ENCODE results near the gene TSPO.

TSPO gene

DNA sequence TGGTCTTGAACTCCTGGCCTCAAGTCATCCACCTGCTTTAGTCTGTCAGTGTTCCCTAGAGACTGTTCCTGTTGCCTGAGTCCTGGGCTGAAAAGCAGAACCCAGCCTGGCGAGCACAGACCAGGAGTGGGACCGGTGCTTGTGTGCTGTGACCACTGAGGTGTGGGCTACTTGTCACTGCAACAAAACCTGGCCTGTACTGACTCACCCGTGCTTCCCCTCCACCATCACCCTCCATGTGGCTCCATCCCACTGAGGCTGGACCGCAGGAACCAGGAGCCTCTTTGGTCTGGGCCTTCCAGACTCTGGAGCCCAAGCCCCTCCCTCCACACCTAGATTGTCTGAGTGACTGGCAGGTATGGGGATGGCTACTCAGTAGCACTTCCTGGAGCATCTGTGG is 16.8 kb upstream of the TSPO start:
- Histone ChIP-seq H3K36me3 (ENCODE audit: control insufficient read depth, insufficient read depth, low read length) (peaks cover 2% of the 10 kb centered on the region), H2BK15ac (replicated peaks; ENCODE audit: low read depth) (no peak overlapping the region)

DNA sequence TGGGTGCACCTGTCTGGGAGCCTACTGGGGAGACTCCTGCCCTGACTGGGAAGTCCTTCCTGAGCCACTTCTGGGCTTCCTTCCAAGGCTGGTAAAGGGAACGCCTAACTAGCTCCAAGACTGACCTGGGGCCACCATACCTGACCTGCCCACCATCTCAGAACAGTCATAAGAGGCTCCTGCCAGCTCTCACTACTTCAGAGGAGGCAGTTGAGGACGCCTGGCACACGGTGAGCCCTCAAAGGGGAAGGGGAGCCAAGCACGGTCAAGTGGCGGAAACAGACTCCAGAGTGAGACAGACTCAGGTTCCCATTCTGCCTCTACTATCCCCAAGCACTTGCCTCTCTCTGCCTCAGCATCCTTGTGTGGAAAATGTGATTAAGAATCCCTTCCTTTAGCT is 15.8 kb upstream of the TSPO start:
- Histone ChIP-seq H4K5ac (ENCODE audit: low read length) (no peak overlapping the region), H3K4me1 (ENCODE audit: control insufficient read depth, low read depth, low read length) (no peaks in the 10 kb centered on the region), H3K27me3 (ENCODE audit: insufficient read depth, low read length, poor library complexity) (no peaks in the 10 kb centered on the region), H3K4ac (ENCODE audit: low read depth, low read length) (no peak overlapping the region), H3K79me2 (ENCODE audit: control insufficient read depth, insufficient read depth, low read length) (no peaks in the 10 kb centered on the region), H4K8ac (ENCODE audit: low read depth, low read length) (no peak overlapping the region), H3K9ac (ENCODE audit: low read length) (no peak overlapping the region), H2BK120ac (ENCODE audit: low read depth, low read length) (no peak overlapping the region), H3K18ac (ENCODE audit: low read length) (no peak overlapping the region), H3K79me1 (ENCODE audit: low read length) (no peaks in the 10 kb centered on the region), H3K4me3 (ENCODE audit: low read length) (no peak overlapping the region), H2AK5ac (ENCODE audit: low read length) (no peak overlapping the region), H3K36me3 (ENCODE audit: control insufficient read depth, insufficient read depth, low read length) (peaks cover 5% of the 10 kb centered on the region), H3K23ac (ENCODE audit: low read length) (no peak overlapping the region), H3K27ac (ENCODE audit: low read depth, low read length) (no peak overlapping the region), H3K4me2 (ENCODE audit: low read length) (no peak overlapping the region), H2BK15ac (replicated peaks; ENCODE audit: low read depth) (no peak overlapping the region), H3K56ac (ENCODE audit: low read length) (no peak overlapping the region), H2BK5ac (ENCODE audit: low read length) (no peak overlapping the region)
- WGBS (ENCODE audit: extremely low coverage, insufficient coverage, low lambda C conversion rate) = no CpG with 5 or more reads among the region's 5 CpGs
- no peak for DNase-seq

More for the DNA sequence above, 16.8 kb upstream of the TSPO start:
- no CpG with 5 or more reads among the region's 4 CpGs for WGBS (ENCODE audit: extremely low coverage, insufficient coverage, low lambda C conversion rate)
- Histone ChIP-seq H3K4me1 (ENCODE audit: control insufficient read depth, low read depth, low read length) (no peaks in the 10 kb centered on the region), H3K79me1 (ENCODE audit: low read length) (no peaks in the 10 kb centered on the region), H2BK5ac (ENCODE audit: low read length) (no peak overlapping the region), H3K23ac (ENCODE audit: low read length) (no peak overlapping the region), H3K9ac (ENCODE audit: low read length) (no peak overlapping the region), H3K4me3 (ENCODE audit: low read length) (no peak overlapping the region), H3K4ac (ENCODE audit: low read depth, low read length) (no peak overlapping the region), H2BK120ac (ENCODE audit: low read depth, low read length) (no peak overlapping the region), H3K18ac (ENCODE audit: low read length) (no peak overlapping the region), H3K27me3 (ENCODE audit: insufficient read depth, low read length, poor library complexity) (no peaks in the 10 kb centered on the region), H4K8ac (ENCODE audit: low read depth, low read length) (no peak overlapping the region), H4K5ac (ENCODE audit: low read length) (no peak overlapping the region), H3K56ac (ENCODE audit: low read length) (no peak overlapping the region), H3K27ac (ENCODE audit: low read depth, low read length) (no peak overlapping the region), H3K4me2 (ENCODE audit: low read length) (no peak overlapping the region), H2AK5ac (ENCODE audit: low read length) (no peak overlapping the region), H3K79me2 (ENCODE audit: control insufficient read depth, insufficient read depth, low read length) (no peaks in the 10 kb centered on the region)
- DNase-seq = no peak

GRCh38 chr22:43136255-43136654 is 15.1 kb upstream of the TSPO start:
- H3K36me3 ChIP-seq (ENCODE audit: control insufficient read depth, insufficient read depth, low read length) = peaks cover 7% of the 10 kb centered on the region
- H2BK120ac ChIP-seq (ENCODE audit: low read depth, low read length) = no peak overlapping the region
- no CpG with 5 or more reads among the region's 9 CpGs for WGBS (ENCODE audit: extremely low coverage, insufficient coverage, low lambda C conversion rate)
- H3K23ac ChIP-seq (ENCODE audit: low read length) = no peak overlapping the region
- no peak overlapping the region for H3K4ac ChIP-seq (ENCODE audit: low read depth, low read length)
- H2BK15ac ChIP-seq (replicated peaks; ENCODE audit: low read depth) = no peak overlapping the region
- H3K79me1 ChIP-seq (ENCODE audit: low read length) = peaks cover 1% of the 10 kb centered on the region
- no peak overlapping the region for H3K4me3 ChIP-seq (ENCODE audit: low read length)
- no peak overlapping the region for H2AK5ac ChIP-seq (ENCODE audit: low read length)
- no peaks in the 10 kb centered on the region for H3K79me2 ChIP-seq (ENCODE audit: control insufficient read depth, insufficient read depth, low read length)
- no peak overlapping the region for H3K27ac ChIP-seq (ENCODE audit: low read depth, low read length)
- DNase-seq = peak; percentile 62
- H4K8ac ChIP-seq (ENCODE audit: low read depth, low read length) = no peak overlapping the region
- H3K18ac ChIP-seq (ENCODE audit: low read length) = no peak overlapping the region
- H3K4me2 ChIP-seq (ENCODE audit: low read length) = no peak overlapping the region
- H3K27me3 ChIP-seq (ENCODE audit: insufficient read depth, low read length, poor library complexity) = no peaks in the 10 kb centered on the region
- no peak overlapping the region for H2BK5ac ChIP-seq (ENCODE audit: low read length)
- H3K9ac ChIP-seq (ENCODE audit: low read length) = no peak overlapping the region
- H4K5ac ChIP-seq (ENCODE audit: low read length) = no peak overlapping the region
- H3K4me1 ChIP-seq (ENCODE audit: control insufficient read depth, low read depth, low read length) = no peaks in the 10 kb centered on the region
- H3K56ac ChIP-seq (ENCODE audit: low read length) = no peak overlapping the region

- Histone ChIP-seq H2AK5ac (ENCODE audit: low read length) (no peak overlapping the region), H3K79me1 (ENCODE audit: low read length) (peaks cover 1% of the 10 kb centered on the region), H3K4me2 (ENCODE audit: low read length) (no peak overlapping the region), H4K8ac (ENCODE audit: low read depth, low read length) (no peak overlapping the region), H2BK5ac (ENCODE audit: low read length) (no peak overlapping the region), H2BK15ac (replicated peaks; ENCODE audit: low read depth) (no peak overlapping the region), H3K4ac (ENCODE audit: low read depth, low read length) (no peak overlapping the region), H3K27me3 (ENCODE audit: insufficient read depth, low read length, poor library complexity) (no peaks in the 10 kb centered on the region), H3K9ac (ENCODE audit: low read length) (no peak overlapping the region), H3K23ac (ENCODE audit: low read length) (no peak overlapping the region), H3K79me2 (ENCODE audit: control insufficient read depth, insufficient read depth, low read length) (no peaks in the 10 kb centered on the region), H2BK120ac (ENCODE audit: low read depth, low read length) (no peak overlapping the region), H3K4me1 (ENCODE audit: control insufficient read depth, low read depth, low read length) (no peaks in the 10 kb centered on the region), H3K18ac (ENCODE audit: low read length) (no peak overlapping the region), H3K4me3 (ENCODE audit: low read length) (no peak overlapping the region), H4K5ac (ENCODE audit: low read length) (no peak overlapping the region), H3K56ac (ENCODE audit: low read length) (no peak overlapping the region), H3K27ac (ENCODE audit: low read depth, low read length) (no peak overlapping the region), H3K36me3 (ENCODE audit: control insufficient read depth, insufficient read depth, low read length) (peaks cover 7% of the 10 kb centered on the region)
- WGBS (ENCODE audit: extremely low coverage, insufficient coverage, low lambda C conversion rate) = no CpG with 5 or more reads among the region's 10 CpGs
- DNase-seq = no peak
Measured at GRCh38 chr22:43136801-43137200, 14.6 kb upstream of the TSPO start.

GRCh38 chr22:43142880-43143562 is 8.3 kb upstream of the TSPO start, which contains the start of gene MCAT:
MCAT (minus strand) TSS chr22:43143398; CDS start chr22:43143348, 50 bp downstream.
- Histone ChIP-seq H2AK5ac (ENCODE audit: low read length) (no peak within 1 kb of the TSS), H3K79me1 (ENCODE audit: low read length) (peaks cover 1% of the 10 kb centered on the region), H3K18ac (ENCODE audit: low read length) (no peak within 1 kb of the TSS), H3K27ac (ENCODE audit: low read depth, low read length) (no peak within 1 kb of the TSS), H3K23ac (ENCODE audit: low read length) (no peak within 1 kb of the TSS), H3K56ac (ENCODE audit: low read length) (peak within 1 kb of the TSS; percentile 94), H3K4me3 (ENCODE audit: low read length) (peak within 1 kb of the TSS; percentile 81), H4K5ac (ENCODE audit: low read length) (peak within 1 kb of the TSS; percentile 91), H3K4me2 (ENCODE audit: low read length) (peak within 1 kb of the TSS; percentile 59), H2BK15ac (replicated peaks; ENCODE audit: low read depth) (no peak within 1 kb of the TSS), H4K8ac (ENCODE audit: low read depth, low read length) (peak within 1 kb of the TSS; percentile 99), H2BK5ac (ENCODE audit: low read length) (no peak within 1 kb of the TSS), H3K36me3 (ENCODE audit: control insufficient read depth, insufficient read depth, low read length) (peaks cover 5% of the 10 kb centered on the region), H3K4me1 (ENCODE audit: control insufficient read depth, low read depth, low read length) (no peaks in the 10 kb centered on the region), H3K27me3 (ENCODE audit: insufficient read depth, low read length, poor library complexity) (no peaks in the 10 kb centered on the region), H3K4ac (ENCODE audit: low read depth, low read length) (no peak within 1 kb of the TSS), H2BK120ac (ENCODE audit: low read depth, low read length) (no peak within 1 kb of the TSS), H3K79me2 (ENCODE audit: control insufficient read depth, insufficient read depth, low read length) (peaks cover 2% of the 10 kb centered on the region), H3K9ac (ENCODE audit: low read length) (peak within 1 kb of the TSS; percentile 86)
- DNase-seq = peak; percentile 76
- no CpG with 5 or more reads among the region's 83 CpGs for WGBS (ENCODE audit: extremely low coverage, insufficient coverage, low lambda C conversion rate)

DNA sequence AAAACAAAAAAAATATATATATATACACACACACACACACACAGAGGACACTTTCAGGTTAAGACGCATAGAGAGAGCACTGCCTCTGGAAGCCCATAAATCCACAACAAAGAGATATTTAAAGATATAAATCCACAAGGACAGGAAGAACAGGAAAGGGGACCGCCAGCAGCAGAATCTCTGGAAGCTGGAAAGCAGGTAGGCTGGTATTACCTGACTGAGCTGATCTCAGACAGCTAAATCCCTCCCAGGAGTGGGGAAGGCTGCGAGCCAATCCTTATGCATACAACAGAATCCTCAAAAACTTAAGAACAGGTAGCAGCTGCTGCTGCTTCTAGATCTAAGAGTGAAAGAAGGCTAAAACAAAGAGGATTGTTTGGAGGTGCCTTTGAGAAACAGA is 6.4 kb upstream of the TSPO start:
- no peaks in the 10 kb centered on the region for H3K27me3 ChIP-seq (ENCODE audit: insufficient read depth, low read length, poor library complexity)
- no peak overlapping the region for H3K18ac ChIP-seq (ENCODE audit: low read length)
- no peak overlapping the region for H2BK5ac ChIP-seq (ENCODE audit: low read length)
- no peak overlapping the region for H3K23ac ChIP-seq (ENCODE audit: low read length)
- no peak overlapping the region for H3K9ac ChIP-seq (ENCODE audit: low read length)
- no peaks in the 10 kb centered on the region for H3K4me1 ChIP-seq (ENCODE audit: control insufficient read depth, low read depth, low read length)
- no peak overlapping the region for H3K4me2 ChIP-seq (ENCODE audit: low read length)
- H4K5ac ChIP-seq (ENCODE audit: low read length) = no peak overlapping the region
- no peak overlapping the region for H3K4ac ChIP-seq (ENCODE audit: low read depth, low read length)
- no peak overlapping the region for H4K8ac ChIP-seq (ENCODE audit: low read depth, low read length)
- no peak overlapping the region for H2BK120ac ChIP-seq (ENCODE audit: low read depth, low read length)
- no peak overlapping the region for H2BK15ac ChIP-seq (replicated peaks; ENCODE audit: low read depth)
- H3K27ac ChIP-seq (ENCODE audit: low read depth, low read length) = no peak overlapping the region
- H3K4me3 ChIP-seq (ENCODE audit: low read length) = no peak overlapping the region
- no CpG with 5 or more reads among the region's 3 CpGs for WGBS (ENCODE audit: extremely low coverage, insufficient coverage, low lambda C conversion rate)
- peaks cover 2% of the 10 kb centered on the region for H3K79me2 ChIP-seq (ENCODE audit: control insufficient read depth, insufficient read depth, low read length)
- no peak overlapping the region for H2AK5ac ChIP-seq (ENCODE audit: low read length)
- peaks cover 1% of the 10 kb centered on the region for H3K79me1 ChIP-seq (ENCODE audit: low read length)
- peaks cover 5% of the 10 kb centered on the region for H3K36me3 ChIP-seq (ENCODE audit: control insufficient read depth, insufficient read depth, low read length)
- no peak for DNase-seq
- no peak overlapping the region for H3K56ac ChIP-seq (ENCODE audit: low read length)
